Measurements from ENCODE around the gene FHAD1. TPM values are rescaled to one million over a fixed set of nuclear protein-coding genes. Genes with fewer than 3 reads are reported as not detected.

The FHAD1 gene
- total RNA-seq, 1 donor = 0.72 TPM

- peak overlapping the region; percentile 50 for H2AFZ ChIP-seq (ENCODE audit: low read length)
- no peak overlapping the region for H3K4me3 ChIP-seq (ENCODE audit: insufficient read depth, low read length)
- no peaks in the 10 kb centered on the region for H4K20me1 ChIP-seq (ENCODE audit: insufficient read depth, low read length)
Observed at GRCh38 chr1:15261155-15262002, 14.4 kb downstream of the FHAD1 start.

GRCh38 chr1:15262003-15262377 is 15.0 kb downstream of the FHAD1 start:
- Histone ChIP-seq H3K36me3 (ENCODE audit: insufficient read depth, low read length) (no peaks in the 10 kb centered on the region), H3K4me3 (ENCODE audit: insufficient read depth, low read length) (no peak overlapping the region), H3K9me3 (ENCODE audit: low read depth, low read length) (peaks cover 2% of the 10 kb centered on the region), H3K79me2 (ENCODE audit: insufficient read depth, low read length) (no peaks in the 10 kb centered on the region), H2AFZ (ENCODE audit: low read length) (no peak overlapping the region), H3K27ac (ENCODE audit: low read depth, low read length) (no peak overlapping the region), H3K4me2 (ENCODE audit: insufficient read depth, low read length) (no peak overlapping the region), H4K20me1 (ENCODE audit: insufficient read depth, low read length) (no peaks in the 10 kb centered on the region), H3K4me1 (ENCODE audit: insufficient read depth, low read length) (no peaks in the 10 kb centered on the region), H3K27me3 (ENCODE audit: insufficient read depth, low read length) (peaks cover 4% of the 10 kb centered on the region)
- TF ChIP-seq CTCF (IDR thresholded peaks at IDR 0.05; ENCODE audit: extremely low read depth, low read depth, low read length) = no peak
- DNase-seq (ENCODE audit: insufficient read length, low spot score, missing footprints) = no peak

More at GRCh38 chr1:15261155-15262002, 14.4 kb downstream of the FHAD1 start:
- Histone ChIP-seq H3K27ac (ENCODE audit: low read depth, low read length) (no peak overlapping the region), H3K4me1 (ENCODE audit: insufficient read depth, low read length) (no peaks in the 10 kb centered on the region), H3K27me3 (ENCODE audit: insufficient read depth, low read length) (peaks cover 4% of the 10 kb centered on the region), H3K4me2 (ENCODE audit: insufficient read depth, low read length) (no peak overlapping the region), H3K79me2 (ENCODE audit: insufficient read depth, low read length) (no peaks in the 10 kb centered on the region), H3K9me3 (ENCODE audit: low read depth, low read length) (peaks cover 2% of the 10 kb centered on the region), H3K36me3 (ENCODE audit: insufficient read depth, low read length) (no peaks in the 10 kb centered on the region)
- no peak for DNase-seq (ENCODE audit: insufficient read length, low spot score, missing footprints)
- no peak for TF ChIP-seq CTCF (IDR thresholded peaks at IDR 0.05; ENCODE audit: extremely low read depth, low read depth, low read length)

- Histone ChIP-seq H3K27ac (ENCODE audit: low read depth, low read length) (no peak overlapping the region), H3K4me2 (ENCODE audit: insufficient read depth, low read length) (no peak overlapping the region), H3K4me1 (ENCODE audit: insufficient read depth, low read length) (no peaks in the 10 kb centered on the region), H3K4me3 (ENCODE audit: insufficient read depth, low read length) (no peak overlapping the region), H3K9me3 (ENCODE audit: low read depth, low read length) (peaks cover 2% of the 10 kb centered on the region), H3K27me3 (ENCODE audit: insufficient read depth, low read length) (peaks cover 4% of the 10 kb centered on the region), H4K20me1 (ENCODE audit: insufficient read depth, low read length) (no peaks in the 10 kb centered on the region), H3K79me2 (ENCODE audit: insufficient read depth, low read length) (no peaks in the 10 kb centered on the region), H2AFZ (ENCODE audit: low read length) (no peak overlapping the region), H3K36me3 (ENCODE audit: insufficient read depth, low read length) (no peaks in the 10 kb centered on the region)
- no peak for TF ChIP-seq CTCF (IDR thresholded peaks at IDR 0.05; ENCODE audit: extremely low read depth, low read depth, low read length)
- no peak for DNase-seq (ENCODE audit: insufficient read length, low spot score, missing footprints)
Observed at GRCh38 chr1:15262706-15263105, 15.7 kb downstream of the FHAD1 start.

- no peak overlapping the region for H3K4me3 ChIP-seq (ENCODE audit: insufficient read depth, low read length)
- no peak overlapping the region for H3K4me2 ChIP-seq (ENCODE audit: insufficient read depth, low read length)
- peaks cover 4% of the 10 kb centered on the region for H3K27me3 ChIP-seq (ENCODE audit: insufficient read depth, low read length)
- DNase-seq (ENCODE audit: insufficient read length, low spot score, missing footprints) = no peak
- no peaks in the 10 kb centered on the region for H3K36me3 ChIP-seq (ENCODE audit: insufficient read depth, low read length)
- no peaks in the 10 kb centered on the region for H3K79me2 ChIP-seq (ENCODE audit: insufficient read depth, low read length)
- no peak overlapping the region for H2AFZ ChIP-seq (ENCODE audit: low read length)
- no peak for TF ChIP-seq CTCF (IDR thresholded peaks at IDR 0.05; ENCODE audit: extremely low read depth, low read depth, low read length)
- H3K4me1 ChIP-seq (ENCODE audit: insufficient read depth, low read length) = no peaks in the 10 kb centered on the region
- no peak overlapping the region for H3K27ac ChIP-seq (ENCODE audit: low read depth, low read length)
- H4K20me1 ChIP-seq (ENCODE audit: insufficient read depth, low read length) = no peaks in the 10 kb centered on the region
- peaks cover 2% of the 10 kb centered on the region for H3K9me3 ChIP-seq (ENCODE audit: low read depth, low read length)
Observed at GRCh38 chr1:15264769-15265168, 17.7 kb downstream of the FHAD1 start.

Data from osteoblast (primary cell).